ENCODE data around the gene SPOPL. TPM values are rescaled to one million over a fixed set of nuclear protein-coding genes. Genes with fewer than 3 reads are reported as not detected.
"Not testable (repeated sequence)": the region's sequence is repeated elsewhere in the genome, so short reads cannot be mapped to it uniquely, and the experiment has no call there.

SPOPL gene
- total and polyA plus RNA-seq, 12 donors, result 2.2 to 19.9 (median 13.9) TPM

DNA sequence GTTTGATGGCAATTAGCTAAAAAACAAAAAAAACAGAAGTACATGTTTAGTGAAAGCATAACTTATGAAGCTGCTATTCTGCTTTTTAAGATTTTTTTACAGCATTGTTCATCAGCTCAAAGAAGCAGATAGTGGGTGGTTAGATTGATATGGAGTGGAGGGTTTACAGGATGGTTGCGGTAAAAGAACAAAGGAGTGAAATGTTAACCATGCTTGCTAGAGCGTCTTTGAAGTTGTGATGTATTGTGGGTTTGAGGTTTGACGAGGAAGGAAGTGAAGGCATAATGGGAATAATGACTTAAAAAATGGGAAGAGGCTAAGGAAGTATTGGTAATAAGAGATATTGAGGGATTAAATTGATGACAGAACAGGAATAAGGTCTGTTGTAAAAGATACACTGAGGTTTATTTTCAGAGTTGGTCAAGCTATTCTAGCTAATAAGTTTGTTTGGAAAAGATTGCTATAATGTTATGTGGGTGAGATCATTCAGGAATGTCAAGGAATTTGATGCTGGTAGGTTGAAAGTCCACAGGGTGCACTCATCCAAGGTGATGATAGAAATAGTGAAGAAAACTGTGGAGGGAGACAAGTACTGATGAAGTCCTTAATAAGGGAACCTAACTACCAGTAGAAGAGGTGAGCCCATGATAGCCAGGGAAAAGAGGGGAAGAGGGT, 14.6 kb downstream of the SPOPL start:
- Histone ChIP-seq H3K27ac (no peak overlapping the region), H3K4me1 (peaks cover 4 to 48% (median 41%) of the 10 kb centered on the region in 9 donors), H3K27me3 (no peaks in the 10 kb centered on the region), H3K36me3 (no peaks in the 10 kb centered on the region), H3K9me3 (peaks cover 0 to 8% (median 0%) of the 10 kb centered on the region in 11 donors), H3K4me3 (no peak overlapping the region)
- ATAC-seq (no peak), DNase-seq (no peak)
- intact Hi-C loops (cut with DNase I), result no loop called here
- 69 to 70% methylated on average over 3 of the region's 3 CpGs for WGBS, 2 donors
- TF ChIP-seq, protein P1, sequence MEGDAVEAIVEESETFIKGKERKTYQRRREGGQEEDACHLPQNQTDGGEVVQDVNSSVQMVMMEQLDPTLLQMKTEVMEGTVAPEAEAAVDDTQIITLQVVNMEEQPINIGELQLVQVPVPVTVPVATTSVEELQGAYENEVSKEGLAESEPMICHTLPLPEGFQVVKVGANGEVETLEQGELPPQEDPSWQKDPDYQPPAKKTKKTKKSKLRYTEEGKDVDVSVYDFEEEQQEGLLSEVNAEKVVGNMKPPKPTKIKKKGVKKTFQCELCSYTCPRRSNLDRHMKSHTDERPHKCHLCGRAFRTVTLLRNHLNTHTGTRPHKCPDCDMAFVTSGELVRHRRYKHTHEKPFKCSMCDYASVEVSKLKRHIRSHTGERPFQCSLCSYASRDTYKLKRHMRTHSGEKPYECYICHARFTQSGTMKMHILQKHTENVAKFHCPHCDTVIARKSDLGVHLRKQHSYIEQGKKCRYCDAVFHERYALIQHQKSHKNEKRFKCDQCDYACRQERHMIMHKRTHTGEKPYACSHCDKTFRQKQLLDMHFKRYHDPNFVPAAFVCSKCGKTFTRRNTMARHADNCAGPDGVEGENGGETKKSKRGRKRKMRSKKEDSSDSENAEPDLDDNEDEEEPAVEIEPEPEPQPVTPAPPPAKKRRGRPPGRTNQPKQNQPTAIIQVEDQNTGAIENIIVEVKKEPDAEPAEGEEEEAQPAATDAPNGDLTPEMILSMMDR (IDR thresholded peaks at IDR 0.05), result no peak

DNA sequence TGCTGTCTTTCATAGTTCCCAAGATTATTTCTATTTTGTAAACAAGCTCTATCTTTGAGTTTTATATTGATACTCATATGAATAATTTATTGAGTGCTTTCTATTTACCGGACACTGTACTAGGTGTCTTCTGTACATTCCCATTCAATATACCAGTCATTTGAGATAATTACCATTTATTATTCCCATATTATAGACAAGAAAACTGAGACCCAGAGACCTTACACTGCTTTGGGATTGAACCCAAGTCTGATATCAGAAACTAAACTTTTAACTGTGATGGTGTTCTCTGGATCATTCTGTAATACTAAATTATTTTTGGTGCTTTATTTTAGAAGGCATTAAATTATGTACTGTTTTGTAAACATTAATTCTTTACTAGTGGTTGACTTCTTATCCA, 17.3 kb downstream of the SPOPL start:
- intact Hi-C loops (cut with DNase I), result no loop called here
- WGBS, 2 donors, result 98 to 100% methylated on average over 1 of the region's 1 CpG
- Histone ChIP-seq H3K27me3 (no peaks in the 10 kb centered on the region), H3K4me1 (peaks cover 4 to 62% (median 46%) of the 10 kb centered on the region in 9 donors), H3K9me3 (peaks cover 0 to 5% (median 0%) of the 10 kb centered on the region in 11 donors), H3K36me3 (peaks cover 0 to 3% (median 0%) of the 10 kb centered on the region in 9 donors), H3K27ac (no peak overlapping the region), H3K4me3 (no peak overlapping the region)
- TF ChIP-seq, protein P1 (IDR thresholded peaks at IDR 0.05), result no peak
- DNase-seq, result no peak
- no peak for ATAC-seq

DNA sequence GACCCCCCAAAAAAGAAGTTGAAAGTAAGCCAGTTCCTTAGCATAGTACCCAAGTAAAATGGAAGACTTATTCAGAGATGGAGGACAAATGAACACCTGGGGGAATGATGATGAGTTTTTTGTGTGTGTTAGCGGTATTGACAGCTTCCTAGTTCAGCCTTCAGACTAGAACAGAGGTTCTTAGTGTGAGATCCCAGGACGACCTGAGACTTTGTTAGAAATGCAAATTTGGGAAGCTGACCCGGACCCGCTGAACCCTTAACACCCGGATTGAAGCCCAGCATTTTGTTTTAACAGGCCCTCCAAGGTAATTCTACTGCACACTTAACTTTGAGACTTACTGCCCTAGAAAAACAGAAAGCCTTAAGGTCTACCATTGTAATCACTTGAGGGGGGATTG, 20.3 kb downstream of the SPOPL start:
- Histone ChIP-seq H3K36me3 (peaks cover 0 to 12% (median 0%) of the 10 kb centered on the region in 9 donors), H3K27me3 (no peaks in the 10 kb centered on the region), H3K27ac (no peak overlapping the region), H3K4me1 (peaks cover 0 to 37% (median 24%) of the 10 kb centered on the region in 9 donors), H3K4me3 (no peak overlapping the region), H3K9me3 (peaks cover 0 to 15% (median 6%) of the 10 kb centered on the region in 11 donors)
- WGBS, 2 donors, result 88 to 89% methylated on average over 5 of the region's 5 CpGs
- TF ChIP-seq, protein P1 (IDR thresholded peaks at IDR 0.05), result no peak
- ATAC-seq (no peak), DNase-seq (no peak)
- intact Hi-C loops (cut with DNase I), result no loop called here

DNA sequence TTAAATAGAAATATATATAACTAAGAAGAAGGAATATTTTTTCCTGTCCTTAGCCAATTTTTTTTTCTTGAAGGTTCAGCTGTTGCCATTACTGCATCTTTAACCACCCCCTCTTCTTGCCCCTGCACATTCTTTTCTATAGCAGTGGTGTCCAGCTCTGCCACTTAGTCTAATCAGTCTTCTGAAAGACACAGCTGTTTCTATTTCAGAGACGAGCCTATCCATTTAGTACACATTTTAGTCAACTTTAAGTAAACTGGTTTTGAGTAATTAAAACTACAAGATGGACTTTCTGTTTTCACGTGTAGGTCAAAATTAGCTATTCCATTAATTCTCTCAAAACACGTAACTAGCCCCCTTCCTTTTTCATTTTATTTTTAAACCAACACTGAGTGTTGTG, 21.0 kb downstream of the SPOPL start:
- Histone ChIP-seq H3K27me3 (no peaks in the 10 kb centered on the region), H3K9me3 (peaks cover 0 to 15% (median 6%) of the 10 kb centered on the region in 11 donors), H3K36me3 (peaks cover 0 to 12% (median 0%) of the 10 kb centered on the region in 9 donors), H3K4me1 (peaks cover 0 to 34% (median 20%) of the 10 kb centered on the region in 9 donors), H3K4me3 (no peak overlapping the region), H3K27ac (no peak overlapping the region)
- intact Hi-C loops (cut with DNase I), result no loop called here
- TF ChIP-seq, protein P1 (IDR thresholded peaks at IDR 0.05), result no peak
- ATAC-seq (peak in 1 of 8 donors; percentile 37), DNase-seq (no peak)
- 66 to 71% methylated on average over 3 of the region's 3 CpGs for WGBS, 2 donors

DNA sequence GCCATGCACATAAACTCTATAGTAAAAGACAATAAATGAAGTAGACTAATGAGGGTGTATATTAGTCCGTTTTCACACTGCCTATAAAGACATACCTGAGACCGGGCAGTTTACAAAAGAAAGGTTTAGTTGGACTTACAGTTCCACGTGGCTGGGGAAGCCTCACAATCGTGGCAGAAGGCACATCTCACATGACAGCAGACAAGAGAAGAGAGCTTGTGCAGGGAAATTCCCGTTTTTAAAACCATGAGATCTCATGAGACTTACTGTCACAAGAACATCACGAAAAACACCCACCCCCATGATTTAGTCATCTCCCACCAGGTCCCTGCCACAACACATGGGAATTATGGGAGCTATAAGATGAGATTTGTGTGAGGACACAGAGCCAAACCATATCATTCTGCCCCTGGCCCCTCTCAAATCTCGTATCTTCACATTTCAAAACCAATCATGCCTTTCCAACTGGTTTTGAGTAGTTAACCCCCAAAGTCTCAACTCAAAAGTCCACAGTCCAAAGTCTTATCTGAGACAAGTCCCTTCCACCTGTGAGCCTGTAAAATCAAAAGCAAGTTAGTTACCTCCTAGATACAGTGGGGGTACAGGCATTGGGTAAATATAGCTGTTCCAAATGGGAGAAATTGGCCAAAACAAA, 21.6 kb downstream of the SPOPL start:
- intact Hi-C loops (cut with DNase I); H3K27me3 ChIP-seq; ATAC-seq; DNase-seq; H3K4me3 ChIP-seq; H3K27ac ChIP-seq: not testable (repeated sequence)
- Histone ChIP-seq H3K4me1 (peaks cover 0 to 40% (median 20%) of the 10 kb centered on the region in 9 donors), H3K36me3 (peaks cover 0 to 12% (median 0%) of the 10 kb centered on the region in 9 donors), H3K9me3 (peaks cover 0 to 15% (median 6%) of the 10 kb centered on the region in 11 donors)
- 80 to 81% methylated on average over 7 of the region's 7 CpGs for WGBS, 2 donors

DNA sequence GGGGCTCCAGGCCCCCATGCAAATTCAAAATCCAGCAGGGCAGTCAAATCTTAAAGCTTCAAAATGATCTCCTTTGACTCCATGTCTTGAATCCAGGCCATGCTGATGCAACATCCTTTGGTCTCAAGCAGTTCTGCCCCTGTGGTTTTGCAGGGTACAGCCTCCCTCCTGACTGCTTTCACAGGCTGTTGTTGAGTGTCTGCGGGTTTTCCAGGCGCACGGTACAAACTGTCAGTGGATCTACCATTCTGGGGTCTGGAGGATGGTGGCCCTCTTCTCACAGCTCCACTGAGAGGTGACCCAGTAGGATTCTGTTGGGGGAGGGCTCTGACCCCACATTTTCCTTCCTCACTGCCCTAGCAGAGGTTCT, 22.1 kb downstream of the SPOPL start:
- WGBS, 2 donors, result 61 to 76% methylated on average over 3 of the region's 3 CpGs
- H3K27me3 ChIP-seq; H3K27ac ChIP-seq; H3K4me3 ChIP-seq; ATAC-seq; intact Hi-C loops (cut with DNase I); DNase-seq: not testable (repeated sequence)
- Histone ChIP-seq H3K9me3 (peaks cover 0 to 15% (median 6%) of the 10 kb centered on the region in 11 donors), H3K4me1 (peaks cover 0 to 40% (median 19%) of the 10 kb centered on the region in 9 donors), H3K36me3 (peaks cover 0 to 12% (median 0%) of the 10 kb centered on the region in 9 donors)

DNA sequence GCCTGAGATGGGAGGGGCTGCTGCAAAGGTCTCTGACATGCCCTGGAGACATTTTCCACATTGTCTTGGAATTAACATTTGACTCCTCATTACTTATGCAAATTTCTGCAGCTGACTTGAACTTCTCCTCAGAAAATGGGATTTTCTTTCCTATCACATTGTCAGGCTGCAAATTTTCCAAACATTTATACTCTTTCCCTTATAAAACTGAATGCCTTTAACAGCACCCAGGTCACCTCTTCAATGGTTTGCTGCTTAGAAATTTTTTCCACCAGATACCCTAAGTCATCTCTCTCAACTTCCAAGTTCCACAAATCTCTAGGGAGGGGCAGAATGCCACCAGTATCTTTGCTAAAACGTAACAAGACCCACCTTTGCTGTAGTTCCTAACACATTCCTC, 22.8 kb downstream of the SPOPL start:
- H3K27ac ChIP-seq; DNase-seq; ATAC-seq; H3K4me3 ChIP-seq; H3K27me3 ChIP-seq; intact Hi-C loops (cut with DNase I): not testable (repeated sequence)
- Histone ChIP-seq H3K4me1 (peaks cover 0 to 33% (median 16%) of the 10 kb centered on the region in 9 donors), H3K9me3 (peaks cover 0 to 15% (median 6%) of the 10 kb centered on the region in 11 donors), H3K36me3 (peaks cover 0 to 12% (median 0%) of the 10 kb centered on the region in 9 donors)
- 93 to 100% methylated on average over 1 of the region's 1 CpG for WGBS, 2 donors
